Activated CD4-positive, alpha-beta T cell treated with anti-CD3 and anti-CD28 coated beads, Interleukin-2, amount 50 U/mL, for 48 hours (primary cell): ENCODE results near the gene HYAL3.
A peak's percentile ranks its signal among the peaks of the same experiment; 100 is the strongest.

Experiments used
- DNase-seq, 2 experiments: peaks; one replicate each; pipeline ENCODE4 v3.0.0-alpha.2; 2020

The HYAL3 gene, protein sequence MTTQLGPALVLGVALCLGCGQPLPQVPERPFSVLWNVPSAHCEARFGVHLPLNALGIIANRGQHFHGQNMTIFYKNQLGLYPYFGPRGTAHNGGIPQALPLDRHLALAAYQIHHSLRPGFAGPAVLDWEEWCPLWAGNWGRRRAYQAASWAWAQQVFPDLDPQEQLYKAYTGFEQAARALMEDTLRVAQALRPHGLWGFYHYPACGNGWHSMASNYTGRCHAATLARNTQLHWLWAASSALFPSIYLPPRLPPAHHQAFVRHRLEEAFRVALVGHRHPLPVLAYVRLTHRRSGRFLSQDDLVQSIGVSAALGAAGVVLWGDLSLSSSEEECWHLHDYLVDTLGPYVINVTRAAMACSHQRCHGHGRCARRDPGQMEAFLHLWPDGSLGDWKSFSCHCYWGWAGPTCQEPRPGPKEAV

DNA sequence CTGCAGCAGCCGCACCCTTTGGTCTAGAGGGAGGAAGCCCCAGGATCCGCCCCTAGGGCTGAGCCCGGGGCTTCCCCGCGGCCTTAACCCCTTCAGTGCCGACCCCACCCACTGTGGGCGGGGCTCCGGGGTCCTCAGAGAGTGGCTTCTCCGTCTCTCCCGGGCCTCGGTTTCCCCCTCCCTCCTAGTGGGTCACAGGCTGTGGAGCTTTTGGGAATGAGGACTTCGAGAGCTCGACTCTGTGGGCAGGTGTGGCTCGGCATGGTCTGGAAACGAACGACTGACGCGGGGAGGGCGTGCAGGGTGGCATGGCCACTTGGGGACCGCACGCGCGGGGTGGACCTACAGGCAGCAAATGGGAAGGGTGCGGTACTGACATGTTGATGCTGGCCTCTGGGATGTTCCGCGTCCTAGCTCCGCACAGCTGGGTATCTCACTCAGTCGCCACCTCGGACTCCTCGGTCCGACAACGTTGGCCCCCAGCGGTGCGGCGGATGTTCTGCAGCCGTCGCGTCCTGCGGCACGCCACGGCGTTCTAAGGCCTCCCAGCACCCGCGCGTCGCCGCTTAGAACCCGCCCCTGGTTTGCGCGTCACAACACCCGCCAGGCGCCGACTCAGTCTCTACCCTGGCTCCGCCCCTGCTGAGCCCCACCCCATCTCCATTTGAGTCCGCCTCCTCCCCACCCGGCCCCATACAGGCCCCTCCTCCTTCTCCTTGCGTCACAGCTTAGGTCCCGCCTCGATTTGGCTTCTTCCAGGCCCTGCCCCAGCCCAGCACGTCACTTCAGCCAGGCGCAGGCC is at the start of gene HYAL3, which contains the start of gene NAA80:
Gene HYAL3 (minus strand): TSS at position 570 of the 802 bp plus-strand sequence. CDS start 3,803 bp downstream, outside the sequence.
Gene NAA80 (minus strand): TSS at position 570 of the 802 bp plus-strand sequence. CDS start 1,942 bp downstream, outside the sequence.
- DNase-seq, result peak; percentile 100

DNA sequence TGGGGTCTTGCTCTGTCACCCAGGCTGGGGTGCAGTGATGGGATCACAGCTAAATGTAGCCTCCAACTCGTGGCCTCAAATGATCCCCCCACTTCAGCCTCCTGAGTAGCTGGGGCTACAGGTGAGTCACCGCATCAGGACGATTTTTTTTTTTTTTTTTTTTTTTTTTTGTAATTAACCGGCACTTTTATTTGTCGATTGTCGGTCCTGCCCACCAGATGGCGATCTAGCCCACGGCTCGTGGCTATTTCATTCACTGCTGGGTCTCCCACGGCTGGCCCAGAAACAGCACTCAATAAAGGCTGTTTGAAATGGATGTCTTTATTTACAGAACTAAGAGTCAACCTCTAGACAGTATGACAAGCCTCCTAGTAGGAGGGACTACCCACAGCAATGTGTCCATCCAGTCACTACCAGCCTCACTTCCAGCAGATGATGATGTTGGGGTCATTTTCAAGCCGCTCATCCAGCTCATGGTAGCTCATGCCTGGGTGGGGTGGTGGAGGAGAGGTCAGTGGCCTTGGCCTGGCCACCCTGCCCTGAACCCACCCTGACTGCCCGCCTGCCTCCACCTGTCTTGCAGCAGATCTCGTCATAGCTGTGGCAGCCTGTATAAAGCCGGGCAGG is 48.1 kb upstream of the HYAL3 start:
- peak; percentile 71 to 79 for DNase-seq

DNA sequence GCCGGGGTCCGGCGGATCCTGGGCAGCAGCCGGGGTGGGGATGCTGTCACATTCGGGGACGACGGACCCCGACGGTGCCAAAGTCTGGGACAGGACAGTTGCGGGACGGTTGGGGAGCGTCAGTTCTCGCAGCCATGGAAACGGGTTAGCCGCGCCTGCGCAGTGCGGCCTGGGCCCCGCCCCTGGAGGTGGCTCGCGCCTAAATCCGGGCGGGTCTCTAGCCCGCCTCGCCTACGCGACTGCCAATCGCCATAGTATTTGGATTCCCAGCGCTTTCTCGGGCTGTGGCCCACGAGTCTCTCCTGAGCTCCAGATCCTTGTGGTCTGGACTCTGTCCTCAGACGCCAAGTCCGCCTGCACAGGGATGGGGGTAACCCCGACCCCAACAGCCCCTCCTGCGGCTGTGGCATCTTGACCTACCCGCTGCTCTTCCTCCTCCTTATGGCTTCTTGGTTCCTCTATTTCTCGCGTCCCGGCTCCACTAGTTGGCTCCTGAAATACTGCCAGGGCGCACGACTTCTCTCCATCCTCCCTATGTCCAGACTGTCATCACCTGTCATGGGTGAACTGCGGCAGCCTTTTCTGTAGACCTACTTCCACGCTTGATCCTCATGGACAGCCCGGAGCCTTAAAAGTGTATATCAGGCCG is 46.5 kb upstream of the HYAL3 start, which contains the start of gene ZMYND10:
Gene ZMYND10 (minus strand): TSS at position 147 of the 649 bp plus-strand sequence. CDS start 153 bp downstream, outside the sequence.
- DNase-seq, result peak; percentile 79 to 85

DNA sequence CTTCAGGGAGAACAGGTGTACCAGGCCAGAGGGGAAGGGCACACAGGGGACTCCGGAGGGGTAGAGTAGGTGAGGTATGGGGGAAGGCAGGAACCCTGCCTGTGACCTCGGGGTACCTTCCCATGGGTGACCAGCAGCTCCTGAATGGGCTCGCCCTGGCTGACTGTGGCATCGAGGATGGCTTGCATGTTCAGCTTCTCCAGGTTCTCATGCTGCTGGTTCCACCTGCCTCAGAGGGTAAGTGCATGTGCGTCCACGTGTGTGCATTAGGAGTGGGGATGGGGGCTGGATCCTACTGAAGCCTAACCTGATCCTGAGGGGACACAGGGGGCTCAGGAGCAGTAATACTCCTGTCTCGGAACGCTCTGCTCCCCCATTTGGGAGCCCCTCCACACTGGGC is 45.8 kb upstream of the HYAL3 start:
- DNase-seq, result no peak

DNA sequence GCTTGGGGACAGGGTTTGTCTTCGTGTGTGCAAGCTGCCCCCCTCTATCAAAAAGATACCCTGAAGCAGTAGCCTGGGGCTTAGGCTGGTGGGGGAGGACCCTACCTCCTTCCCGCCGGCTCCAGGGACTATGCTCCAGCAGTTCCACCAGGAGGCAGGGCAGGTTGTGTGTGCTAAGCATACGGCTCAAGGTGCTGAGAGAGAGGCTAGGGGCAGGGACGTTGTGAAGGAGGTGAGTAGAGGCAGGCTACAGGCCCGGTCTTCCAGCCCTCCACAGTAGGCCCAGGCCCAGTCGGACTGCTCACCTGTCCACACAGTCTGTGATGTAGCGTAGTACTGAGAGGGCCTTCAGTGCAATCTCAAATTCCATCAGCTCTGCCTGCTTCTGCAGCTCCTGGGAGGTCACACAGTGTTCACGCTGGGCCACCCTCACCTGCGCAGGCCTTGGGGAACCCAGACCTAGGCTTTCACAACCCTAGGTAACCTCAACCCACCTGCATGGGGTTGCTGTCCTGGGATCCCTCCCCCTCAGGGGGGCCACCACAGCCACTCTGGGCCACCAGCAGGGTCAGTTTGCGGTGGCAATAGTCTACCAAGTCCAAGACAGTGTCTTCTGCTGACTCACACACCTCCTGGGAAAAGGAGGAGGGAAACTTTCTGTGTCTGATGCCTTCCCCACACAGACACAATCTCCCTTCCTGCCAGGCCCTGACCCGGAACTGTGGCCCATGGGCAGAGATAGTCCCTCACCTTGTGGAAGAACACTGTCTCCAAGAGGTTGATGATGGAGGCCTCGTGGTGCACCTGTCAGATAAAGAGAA is 43.8 kb upstream of the HYAL3 start:
- DNase-seq, result no peak

DNA sequence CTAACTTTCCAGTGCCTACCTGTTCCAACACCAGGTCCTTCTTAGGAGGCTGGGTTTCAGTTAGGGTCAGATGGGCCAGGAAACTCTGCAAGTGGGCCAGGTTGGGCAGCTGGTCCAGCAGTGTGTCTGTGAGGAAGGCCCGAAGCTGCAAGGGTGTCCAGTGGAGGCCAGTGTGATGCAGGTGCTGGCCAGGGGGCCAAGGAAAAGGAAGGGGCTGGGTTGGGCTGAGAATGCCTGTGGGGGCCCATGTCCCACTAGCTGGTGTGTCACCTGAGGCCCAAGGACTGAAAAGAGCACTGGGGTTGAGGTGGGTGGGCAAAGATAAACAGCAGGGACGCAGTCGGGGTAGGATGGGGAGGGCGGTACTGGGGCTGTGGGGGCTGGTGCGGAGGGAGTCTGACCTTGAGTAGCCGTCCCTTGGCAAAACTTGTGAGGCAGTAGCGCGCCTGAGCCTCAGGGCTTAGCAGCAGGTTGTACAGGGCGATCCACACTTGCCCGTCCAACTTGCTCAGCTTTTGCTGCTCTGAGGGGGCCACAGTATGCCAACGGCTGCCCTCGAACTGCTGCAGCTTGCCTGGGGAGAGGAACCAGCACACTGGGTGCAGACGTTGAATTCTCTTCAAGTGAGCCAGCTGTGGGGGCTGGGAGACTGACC is 42.9 kb upstream of the HYAL3 start:
- DNase-seq, result no peak

DNA sequence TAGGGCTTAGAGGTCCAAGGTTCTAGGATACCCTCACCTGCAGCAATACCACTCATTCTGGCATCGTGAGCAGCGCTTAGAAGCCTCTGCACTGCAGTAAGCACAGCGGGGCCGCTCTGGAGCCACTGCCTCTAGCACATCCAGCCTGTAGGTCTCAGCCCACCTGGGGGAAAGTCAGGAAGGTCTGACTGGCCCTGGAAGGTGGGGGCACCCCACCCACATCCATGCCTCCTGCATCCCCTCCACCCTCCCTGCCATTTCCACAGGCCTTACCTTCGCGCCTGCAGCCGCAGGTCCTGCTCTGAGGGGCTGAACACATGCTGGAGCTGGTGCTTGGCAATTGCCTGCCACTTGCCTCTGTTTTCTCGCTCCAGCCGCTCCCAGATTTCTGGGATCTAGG is 42.3 kb upstream of the HYAL3 start:
- no peak for DNase-seq

DNA sequence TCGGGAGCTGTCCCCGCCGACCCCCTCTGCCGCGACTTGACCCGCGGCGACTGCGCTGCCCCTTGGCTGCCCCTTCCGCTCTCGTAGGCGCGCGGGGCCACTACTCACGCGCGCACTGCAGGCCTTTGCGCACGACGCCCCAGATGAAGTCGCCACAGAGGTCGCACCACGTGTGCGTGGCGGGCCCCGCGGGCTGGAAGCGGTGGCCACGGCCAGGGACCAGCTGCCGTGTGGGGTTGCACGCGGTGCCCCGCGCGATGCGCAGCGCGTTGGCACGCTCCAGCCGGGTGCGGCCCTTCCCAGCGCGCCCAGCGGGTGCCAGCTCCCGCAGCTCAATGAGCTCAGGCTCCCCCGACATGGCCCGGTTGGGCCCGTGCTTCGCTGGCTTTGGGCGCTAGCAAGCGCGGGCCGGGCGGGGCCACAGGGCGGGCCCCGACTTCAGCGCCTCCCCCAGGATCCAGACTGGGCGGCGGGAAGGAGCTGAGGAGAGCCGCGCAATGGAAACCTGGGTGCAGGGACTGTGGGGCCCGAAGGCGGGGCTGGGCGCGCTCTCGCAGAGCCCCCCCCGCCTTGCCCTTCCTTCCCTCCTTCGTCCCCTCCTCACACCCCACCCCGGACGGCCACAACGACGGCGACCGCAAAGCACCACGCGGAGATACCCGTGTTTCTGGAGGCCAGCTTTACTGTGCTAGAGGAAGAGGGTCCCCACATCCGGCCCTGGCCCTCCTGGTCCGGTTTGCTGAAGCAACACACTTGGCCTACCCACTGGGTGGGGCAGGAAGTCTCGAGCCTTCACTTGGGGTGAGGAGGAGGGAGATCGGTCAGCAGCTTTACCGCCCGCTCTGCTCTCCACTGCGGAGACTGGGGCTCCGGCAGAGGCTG is 41.5 kb upstream of the HYAL3 start, which contains the start of gene RASSF1:
Gene RASSF1 (minus strand): TSS at position 389 of the 882 bp plus-strand sequence. CDS start 31 bp downstream, at position 358.
- DNase-seq, result peak; percentile 78 to 86

DNA sequence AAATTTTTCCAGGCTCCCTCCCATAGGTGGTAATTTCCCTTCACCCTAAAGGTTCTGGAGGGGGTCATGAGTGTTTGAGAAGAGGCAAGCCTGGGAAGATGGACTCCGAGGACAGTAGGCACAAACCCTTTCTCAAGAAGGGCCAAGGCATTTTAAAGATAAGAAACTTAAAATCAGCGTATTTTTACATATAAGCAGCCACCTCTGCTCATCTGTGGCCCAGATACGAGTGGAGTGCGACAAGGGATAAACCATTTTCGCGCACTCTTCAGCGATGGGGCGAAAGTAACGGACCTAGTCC is 40.9 kb upstream of the HYAL3 start:
- DNase-seq, result no peak

DNA sequence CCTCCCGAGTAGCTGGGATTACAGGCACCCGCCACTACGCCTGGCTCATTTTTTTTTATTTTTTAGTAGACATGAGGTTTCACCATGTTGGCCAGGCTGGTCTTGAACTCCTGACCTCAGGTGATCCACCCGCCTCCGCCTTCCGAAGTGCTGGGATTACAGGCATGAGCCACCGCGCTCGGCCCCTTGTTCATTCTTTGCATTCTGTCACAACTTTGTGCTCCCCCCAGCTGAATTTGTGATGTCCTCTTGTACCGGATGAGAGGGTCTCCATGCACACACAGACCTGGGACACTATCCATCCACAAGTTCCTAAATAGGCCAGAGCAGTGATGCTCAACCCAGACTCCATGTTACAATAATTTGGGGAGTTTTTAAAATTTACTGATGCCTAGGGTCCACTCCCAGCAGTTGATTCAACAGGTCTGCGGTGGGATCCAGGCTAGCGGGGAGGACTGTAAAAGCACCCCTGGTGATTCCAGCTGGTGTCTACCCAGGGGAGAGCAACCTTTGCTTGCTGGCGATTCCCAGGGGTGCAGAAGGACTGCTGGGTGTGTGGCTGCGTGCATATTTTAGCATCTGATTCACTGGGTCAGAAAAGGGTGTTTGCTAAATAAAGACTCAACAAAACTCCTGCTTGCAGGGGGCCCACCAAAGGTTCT is 40.4 kb upstream of the HYAL3 start:
- DNase-seq, result no peak

DNA sequence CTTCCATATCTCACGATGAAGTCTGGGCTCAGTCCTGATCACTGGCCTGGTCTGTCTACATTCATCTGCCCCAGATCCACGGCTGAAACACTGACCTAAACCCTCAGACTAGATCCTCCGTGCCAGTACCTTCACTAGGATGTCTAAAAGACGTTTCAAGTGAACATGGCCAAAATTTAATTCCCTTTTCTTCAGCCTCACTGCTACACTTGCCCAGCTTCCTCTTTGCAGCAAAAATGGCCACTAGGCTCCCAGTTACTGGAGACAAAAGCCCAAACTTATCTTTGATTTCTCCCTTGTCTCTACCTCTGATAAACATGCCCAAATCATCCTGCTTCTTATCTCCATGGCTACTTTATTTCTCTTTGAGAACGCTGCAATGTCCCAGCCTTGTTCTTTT is 39.8 kb upstream of the HYAL3 start:
- DNase-seq, result no peak

DNA sequence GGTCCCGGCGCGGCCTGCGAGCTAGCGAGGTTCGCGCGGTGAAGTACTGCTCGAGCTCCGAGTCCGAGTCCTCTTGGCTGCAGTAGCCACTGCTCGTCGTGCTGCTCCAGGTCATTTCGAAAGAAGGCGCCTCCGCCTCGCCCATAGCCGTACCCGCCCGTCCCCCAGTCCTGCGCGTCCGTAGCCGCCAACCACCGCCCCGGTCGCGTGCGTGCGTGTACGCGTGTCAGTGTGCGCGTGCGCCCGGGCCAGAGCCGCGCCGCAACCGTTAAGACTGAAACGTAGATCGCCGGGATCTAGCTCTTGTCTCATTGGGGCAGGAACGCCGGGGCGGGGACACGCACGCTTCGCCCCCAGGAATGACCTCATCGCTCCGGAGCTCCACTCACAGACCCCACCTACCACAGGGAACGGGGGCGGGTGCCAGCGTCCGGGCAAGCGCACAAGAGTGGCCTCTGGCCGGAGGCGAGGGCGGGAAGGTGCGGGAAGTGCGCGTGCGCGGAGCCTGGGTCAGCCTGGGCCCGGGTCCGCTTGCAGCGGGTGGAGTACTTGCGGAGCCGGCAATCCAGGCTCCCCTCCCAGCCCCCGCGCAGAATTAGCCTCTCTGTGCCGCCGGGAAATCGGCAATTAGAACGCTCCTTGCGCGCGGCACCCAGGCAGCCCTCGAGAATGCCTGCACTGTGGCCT is 38.1 kb upstream of the HYAL3 start:
- peak; percentile 98 to 99 for DNase-seq

DNA sequence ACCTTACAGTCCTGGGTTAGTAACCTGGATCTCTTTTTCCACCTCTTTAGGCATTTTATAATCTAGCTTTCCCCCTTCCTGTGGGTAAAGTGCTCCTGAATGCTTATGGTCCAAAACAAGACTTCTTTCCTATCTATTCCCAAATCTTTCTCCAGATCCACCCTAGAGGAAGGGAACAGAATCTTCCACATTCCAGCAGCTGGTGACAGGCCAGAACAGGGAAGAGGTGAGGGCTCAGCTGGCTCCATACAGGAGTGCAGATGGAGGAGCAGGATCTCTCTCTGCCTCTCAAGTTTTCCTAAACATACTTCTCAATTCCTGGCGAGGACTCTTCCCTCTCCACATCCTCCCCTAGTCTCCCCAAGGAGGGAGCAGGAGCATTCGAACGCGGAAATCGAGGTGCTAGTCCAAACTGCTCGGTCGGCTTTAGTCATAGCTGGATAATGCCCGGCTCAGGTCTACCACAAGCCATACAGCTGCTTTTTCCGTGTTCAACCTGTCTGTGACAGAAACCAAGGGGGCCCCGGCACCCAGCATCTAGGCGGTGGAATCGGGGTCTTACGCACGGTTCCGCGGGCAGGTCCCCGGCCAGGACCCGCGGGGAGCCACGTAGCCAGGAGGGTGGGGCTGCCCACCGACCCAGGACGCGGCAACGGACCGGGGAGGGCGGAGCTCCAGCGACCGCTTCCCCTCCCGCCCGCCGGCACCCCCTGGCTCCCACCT is 37.4 kb upstream of the HYAL3 start:
- DNase-seq, result no peak

DNA sequence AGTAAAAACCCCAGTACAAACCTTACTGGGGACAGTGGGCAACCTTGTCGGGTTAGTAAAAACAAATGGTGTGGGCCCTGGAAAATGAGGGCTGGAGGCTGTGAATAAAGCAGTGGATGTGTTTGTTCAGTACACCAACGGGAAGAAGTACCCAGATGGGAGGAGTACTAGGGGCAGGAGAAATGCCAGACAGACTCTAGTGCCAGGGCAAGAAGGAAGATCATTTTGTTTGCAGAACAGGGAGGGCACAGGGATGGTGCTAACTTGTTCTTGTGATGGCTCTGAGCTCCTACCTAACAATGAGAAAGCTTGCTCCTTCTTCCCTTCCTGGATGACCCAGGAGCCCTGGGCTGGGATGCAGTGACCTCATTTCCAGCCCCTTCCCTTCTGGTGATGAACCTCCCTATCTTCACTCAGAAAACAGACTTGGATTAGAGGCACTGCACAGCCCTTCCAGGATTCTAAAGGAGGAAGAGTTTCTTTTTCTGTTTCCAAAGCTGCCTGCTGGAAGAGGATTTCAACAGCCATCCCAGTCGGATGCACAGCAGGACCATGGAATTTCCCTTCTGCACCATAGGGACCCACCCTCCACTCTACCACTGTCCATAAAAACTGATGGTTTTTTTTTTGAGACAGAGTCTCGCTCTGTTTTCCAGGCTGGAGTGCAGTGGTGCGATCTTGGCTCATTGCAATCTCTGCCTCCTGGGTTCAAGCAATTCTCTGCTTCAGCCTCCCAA is 35.3 kb upstream of the HYAL3 start:
- DNase-seq, result no peak

DNA sequence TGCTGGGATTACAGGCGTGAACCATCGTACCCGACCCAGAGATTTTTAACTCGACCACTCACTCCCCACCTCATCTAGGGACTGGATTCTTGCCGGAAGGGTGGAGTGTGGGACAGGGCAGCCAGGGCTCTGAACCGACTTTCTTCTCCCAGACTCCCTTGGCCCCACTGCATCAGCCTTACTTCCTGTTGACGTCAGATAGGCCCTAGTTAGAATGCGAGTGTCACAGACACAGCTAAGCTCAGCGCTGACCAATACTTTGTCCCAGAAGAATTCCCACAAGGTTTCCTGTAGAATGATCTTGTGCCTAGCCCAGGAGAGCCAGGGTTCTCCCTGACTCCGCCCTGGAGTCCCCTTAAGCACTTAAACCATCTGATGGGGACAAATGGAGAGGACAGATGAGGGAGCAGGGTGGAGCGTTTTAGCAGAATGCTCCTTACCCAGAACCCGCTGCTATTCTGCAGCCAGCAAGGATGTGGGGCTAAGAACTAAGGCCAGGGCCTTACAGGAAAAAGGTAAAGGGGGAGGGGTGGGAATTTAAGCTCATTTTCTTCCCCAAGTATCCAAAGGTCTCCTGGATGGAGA is 34.6 kb upstream of the HYAL3 start:
- DNase-seq, result no peak

DNA sequence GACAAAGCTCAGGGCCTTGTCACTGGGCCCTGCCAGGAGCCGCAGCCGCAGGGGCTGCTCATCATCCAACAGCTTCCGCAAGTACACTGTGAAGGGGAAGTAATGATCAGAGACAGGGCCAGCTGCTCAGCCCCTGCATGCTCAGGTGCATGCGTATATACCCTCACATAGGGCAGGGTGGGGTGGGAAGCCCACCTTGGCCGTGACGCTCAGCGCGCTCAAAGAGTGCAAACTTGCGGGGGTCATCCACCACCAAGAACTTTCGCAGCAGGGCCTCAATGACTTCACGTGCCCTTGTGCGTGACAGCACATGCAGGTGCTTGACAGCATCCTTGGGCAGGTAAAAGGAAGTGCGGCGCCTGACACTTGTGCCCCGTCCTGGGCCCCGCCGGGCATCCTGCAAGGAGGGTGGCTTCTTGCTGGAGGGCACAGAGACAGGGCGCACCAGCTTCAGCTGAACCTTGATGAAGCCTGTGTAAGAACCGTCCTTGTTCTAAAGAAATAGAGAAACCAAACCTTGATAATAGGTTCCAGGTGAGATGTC is 32.2 kb upstream of the HYAL3 start:
- no peak for DNase-seq

DNA sequence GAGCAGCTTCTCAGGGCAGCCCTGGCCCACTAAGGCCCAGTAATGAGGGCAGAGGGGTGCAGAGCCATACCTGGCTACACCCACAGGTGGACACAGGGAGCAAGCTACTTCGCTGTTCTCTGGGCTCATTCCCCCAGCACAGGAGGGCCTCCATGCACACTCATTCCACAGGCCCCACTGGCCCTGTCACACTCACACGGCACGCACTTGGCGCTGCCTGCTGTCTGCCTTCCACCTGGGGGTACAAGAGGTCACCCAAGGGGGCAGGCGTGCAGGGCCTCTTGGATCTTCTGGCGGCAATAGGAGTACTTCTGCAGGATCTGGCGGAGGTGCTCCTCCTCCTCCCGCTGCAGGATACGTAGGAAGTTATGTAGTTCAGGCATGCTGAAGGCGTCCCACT is 31.1 kb upstream of the HYAL3 start:
- no peak for DNase-seq
